ENCODE measurements around the gene ZBTB17. TPM values are rescaled to one million over a fixed set of nuclear protein-coding genes. Genes with fewer than 3 reads are reported as not detected.

The ZBTB17 gene
- total and polyA plus RNA-seq, 10 of the 15 experiments (the other 5 are each of a cell fraction or from before 2014, with no cell fraction given), result 0.87 to 59.4 (median 38.7) TPM

GRCh38 chr1:15994081-15994480 lies 18.2 kb upstream of the ZBTB17 start:
- ChIA-PET POLR2A (no interaction called here), SMC1A (ENCODE audit: uncharacterized antibody, unreplicated experiment) (interaction anchor here (1.6 to 2.2 kb wide), 4 partner anchors 14 to 203 kb away, joined by 6 to 10 read pairs (median 8); partner anchors contain the start of gene ZBTB17), CTCF (interaction anchor here (0.6 to 2.6 kb wide), 9 partner anchors 38 to 202 kb away, joined by 3 to 14 read pairs (median 4); no protein-coding TSS in a partner anchor), RAD21 (ENCODE audit: unreplicated experiment) (interaction anchor here (1.0 to 2.4 kb wide), 2 partner anchors 178 to 202 kb away, joined by 5 to 11 read pairs; no protein-coding TSS in a partner anchor)
- Histone ChIP-seq H3K27me3 (replicated peaks in 1 of 2; ENCODE audit: control insufficient read depth in 2 of 2, insufficient read depth in 2 of 2, low read length in 1 of 2) (no peaks in the 10 kb centered on the region), H3K79me2 (ENCODE audit: control insufficient read depth, insufficient read depth, low read length) (no peaks in the 10 kb centered on the region), H4K20me1 (ENCODE audit: control insufficient read depth, insufficient read depth) (no peaks in the 10 kb centered on the region; the same call in 1 of the 2 replicates), H3K4me1 (ENCODE audit: control insufficient read depth, insufficient read depth, low read length) (no peaks in the 10 kb centered on the region), H3K4me2 (ENCODE audit: control insufficient read depth, insufficient read depth) (no peak overlapping the region), H3K4me3 (no peak overlapping the region), H3K9me3 (replicated peaks; ENCODE audit: control insufficient read depth, insufficient read depth, low read length) (no peaks in the 10 kb centered on the region), H3K9ac (ENCODE audit: control insufficient read depth, insufficient read depth, low read length) (no peak overlapping the region), H3K36me3 (ENCODE audit: control insufficient read depth in 2 of 2, insufficient read depth in 2 of 2, low read length in 1 of 2) (no peaks in the 10 kb centered on the region), H3K27ac (ENCODE audit: control insufficient read depth, insufficient read depth) (no peak overlapping the region), H2AFZ (ENCODE audit: control insufficient read depth, low read depth, low read length) (no peak overlapping the region)
- TF ChIP-seq CTCF (IDR thresholded peaks at IDR 0.05 in 2 of 3, conservative IDR thresholded peaks at IDR 0.05 in 1 of 3; ENCODE audit: control insufficient read depth in 2 of 3, extremely low read depth in 1 of 3, insufficient read depth in 1 of 3, low read depth in 3 of 3, low read length in 3 of 3) (no peak), RELA (IDR thresholded peaks at IDR 0.05; ENCODE audit: borderline replicate concordance, partially characterized antibody) (no peak), SP1 (IDR thresholded peaks at IDR 0.05; ENCODE audit: low read depth, low read length) (no peak), ATF7 (IDR thresholded peaks at IDR 0.05; ENCODE audit: low read depth) (no peak), SKIL (IDR thresholded peaks at IDR 0.05; ENCODE audit: low read depth, poor library complexity, severe bottlenecking) (no peak), WRNIP1 (IDR thresholded peaks at IDR 0.05; ENCODE audit: borderline replicate concordance, low read depth, low read length) (no peak), EED (IDR thresholded peaks at IDR 0.05; ENCODE audit: low read depth) (no peak), ZNF384 (IDR thresholded peaks at IDR 0.05; ENCODE audit: borderline replicate concordance, low read depth, low read length) (no peak), RAD51 (IDR thresholded peaks at IDR 0.05) (no peak), ATF2 (IDR thresholded peaks at IDR 0.05; ENCODE audit: low read length) (no peak), JUND (IDR thresholded peaks at IDR 0.05; ENCODE audit: low read depth, low read length) (no peak), MXI1 (IDR thresholded peaks at IDR 0.05; ENCODE audit: low read depth, low read length) (no peak)
- 64% methylated on average over 10 of the region's 10 CpGs for WGBS (ENCODE audit: insufficient coverage, insufficient replicate concordance, low lambda C conversion rate, missing lambda C conversion rate)
- intact Hi-C loops (cut with micrococcal nuclease; ENCODE audit: unreplicated experiment), result loop anchor here (1.0 to 5.0 kb wide), 2 partner anchors 37 to 202 kb away; no protein-coding TSS in a partner anchor
- FAIRE-seq (no peak), ATAC-seq (no peak), DNase-seq (ENCODE audit: low read depth, low spot score) (no peak)
- in situ Hi-C loops (cut with MboI), result no loop called here
- no TSS peak for BruUV-seq (replicated peaks)
